Central memory CD8-positive, alpha-beta T cell (primary cell): ENCODE results near the gene MCAM.

Experiments
- ATAC-seq: fragments of 150-1000 bp; cut with Tn5 transposase; replicated peaks from 2 replicates; pipeline ENCODE4 v1.10.0; 2022; ENCODE audit warnings: mild to moderate bottlenecking, moderate FRiP score, moderate number of reproducible peaks; ENCODE audit not compliant: poor library complexity, severe bottlenecking; ENCODE audit errors: extremely low read depth
- DNase-seq, 2 donors: peaks; one replicate each; pipeline ENCODE4 v3.0.0; 2021; ENCODE audit warnings: low spot score in 2 of 2
- H3K27ac Mint-ChIP-seq: one replicate; pipeline ENCODE4 v1.8.0; 2022; ENCODE audit warnings: low read depth, mild to moderate bottlenecking, moderate library complexity, mixed read lengths
- H3K27me3 Mint-ChIP-seq: one replicate; pipeline ENCODE4 v1.8.0; 2022; ENCODE audit warnings: mixed read lengths
- H3K36me3 Mint-ChIP-seq: one replicate; pipeline ENCODE4 v1.8.0; 2022; ENCODE audit warnings: mild to moderate bottlenecking, moderate library complexity, mixed read lengths; ENCODE audit not compliant: insufficient read depth
- H3K4me1 Mint-ChIP-seq: one replicate; pipeline ENCODE4 v1.8.0; 2022; ENCODE audit warnings: mixed read lengths
- H3K4me3 Mint-ChIP-seq: one replicate; pipeline ENCODE4 v1.8.0; 2022; ENCODE audit warnings: mild to moderate bottlenecking, moderate library complexity, mixed read lengths
- H3K9me3 Mint-ChIP-seq: one replicate; pipeline ENCODE4 v1.8.0; 2022; ENCODE audit warnings: mixed read lengths

The MCAM gene

DNA sequence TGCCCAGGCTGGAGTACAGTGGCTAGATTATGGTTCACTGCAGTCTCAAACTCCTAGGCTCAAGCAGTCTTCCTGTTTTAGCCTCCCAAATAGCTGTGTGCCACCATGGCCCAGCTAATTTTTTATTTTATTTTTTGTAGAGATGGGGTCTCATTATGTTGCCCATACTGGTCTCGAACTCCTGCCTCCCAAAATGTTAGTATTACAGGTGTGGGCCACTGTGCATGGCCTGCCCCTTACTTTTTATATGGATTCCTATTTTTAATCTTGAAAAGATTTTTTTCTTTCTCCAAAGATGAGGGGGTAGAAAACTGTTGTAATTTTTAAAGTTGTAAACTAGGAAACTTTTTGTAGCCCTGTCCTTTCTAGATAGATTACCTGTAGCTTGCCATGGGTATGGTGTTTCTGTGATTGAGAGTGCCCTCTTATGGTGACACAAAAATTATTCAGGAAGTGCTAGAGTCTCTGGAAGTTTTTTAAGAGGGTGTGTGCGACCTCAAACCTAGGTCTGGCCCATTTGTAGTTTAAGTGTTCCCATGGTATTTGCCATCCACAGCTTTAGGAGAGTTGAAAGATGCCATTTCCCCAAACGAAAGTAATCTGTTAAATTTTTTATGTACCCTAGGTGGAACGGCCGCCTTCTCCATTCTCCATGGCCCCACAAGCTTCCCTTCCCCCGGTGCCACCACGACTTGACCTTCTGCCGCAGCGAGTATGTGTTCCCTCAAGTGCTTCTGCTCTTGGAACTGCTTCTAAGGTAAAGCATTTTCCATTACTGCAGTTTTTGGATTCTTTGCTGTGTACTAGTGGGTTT, 32.4 kb downstream of the MCAM start:
- no peak overlapping the region for H3K4me3 Mint-ChIP-seq
- H3K27me3 Mint-ChIP-seq, result no peaks in the 10 kb centered on the region
- peak overlapping the region; percentile 19 for H3K27ac Mint-ChIP-seq
- DNase-seq, result no peak
- ATAC-seq, result peak; percentile 77
- H3K9me3 Mint-ChIP-seq, result no peaks in the 10 kb centered on the region
- peaks cover 30% of the 10 kb centered on the region for H3K36me3 Mint-ChIP-seq
- peaks cover 26% of the 10 kb centered on the region for H3K4me1 Mint-ChIP-seq

GRCh38 chr11:119282495-119282894, 34.4 kb downstream of the MCAM start:
- no peak for DNase-seq
- no peaks in the 10 kb centered on the region for H3K9me3 Mint-ChIP-seq
- ATAC-seq, result no peak

DNA sequence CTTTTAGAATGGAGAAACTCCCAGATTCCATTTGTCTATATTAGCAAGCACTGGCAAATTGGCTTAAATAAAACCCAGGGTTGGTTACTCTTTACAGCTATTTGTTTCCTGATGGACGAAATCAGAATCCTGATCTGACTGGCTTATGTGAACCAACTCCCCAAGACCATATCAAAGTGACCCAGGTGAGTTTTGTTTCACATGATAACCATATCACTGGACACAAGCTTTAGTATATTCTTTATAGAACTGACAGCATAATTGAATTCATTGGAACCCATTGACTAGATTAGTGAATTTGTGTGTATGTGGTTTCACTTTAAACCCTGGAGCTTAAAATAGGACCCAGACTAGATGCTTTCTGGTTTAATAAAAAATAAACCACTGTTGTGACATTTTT, 39.3 kb downstream of the MCAM start:
- Mint-ChIP-seq H3K9me3 (no peaks in the 10 kb centered on the region), H3K4me3 (no peak overlapping the region), H3K36me3 (peaks cover 34% of the 10 kb centered on the region), H3K27ac (no peak overlapping the region), H3K27me3 (no peaks in the 10 kb centered on the region), H3K4me1 (peaks cover 7% of the 10 kb centered on the region)
- ATAC-seq (no peak), DNase-seq (no peak)

More at GRCh38 chr11:119282495-119282894, 34.4 kb downstream of the MCAM start:
- peaks cover 26% of the 10 kb centered on the region for H3K4me1 Mint-ChIP-seq
- peaks cover 27% of the 10 kb centered on the region for H3K36me3 Mint-ChIP-seq
- H3K27ac Mint-ChIP-seq, result peak overlapping the region; percentile 0
- H3K27me3 Mint-ChIP-seq, result no peaks in the 10 kb centered on the region
- H3K4me3 Mint-ChIP-seq, result no peak overlapping the region

GRCh38 chr11:119273721-119274120, 43.2 kb downstream of the MCAM start:
- no peak overlapping the region for H3K27ac Mint-ChIP-seq
- H3K4me1 Mint-ChIP-seq, result peaks cover under 1% of the 10 kb centered on the region
- no peak for ATAC-seq
- no peaks in the 10 kb centered on the region for H3K27me3 Mint-ChIP-seq
- no peaks in the 10 kb centered on the region for H3K9me3 Mint-ChIP-seq
- no peak overlapping the region for H3K4me3 Mint-ChIP-seq
- peaks cover 27% of the 10 kb centered on the region for H3K36me3 Mint-ChIP-seq
- no peak for DNase-seq

- H3K9me3 Mint-ChIP-seq, result no peaks in the 10 kb centered on the region
- no peak overlapping the region for H3K4me3 Mint-ChIP-seq
- no peaks in the 10 kb centered on the region for H3K27me3 Mint-ChIP-seq
- DNase-seq (no peak), ATAC-seq (no peak)
- H3K36me3 Mint-ChIP-seq, result peaks cover 5% of the 10 kb centered on the region
- no peak overlapping the region for H3K27ac Mint-ChIP-seq
- peaks cover 35% of the 10 kb centered on the region for H3K4me1 Mint-ChIP-seq
Measured at GRCh38 chr11:119267645-119268044, 49.3 kb downstream of the MCAM start.

DNA sequence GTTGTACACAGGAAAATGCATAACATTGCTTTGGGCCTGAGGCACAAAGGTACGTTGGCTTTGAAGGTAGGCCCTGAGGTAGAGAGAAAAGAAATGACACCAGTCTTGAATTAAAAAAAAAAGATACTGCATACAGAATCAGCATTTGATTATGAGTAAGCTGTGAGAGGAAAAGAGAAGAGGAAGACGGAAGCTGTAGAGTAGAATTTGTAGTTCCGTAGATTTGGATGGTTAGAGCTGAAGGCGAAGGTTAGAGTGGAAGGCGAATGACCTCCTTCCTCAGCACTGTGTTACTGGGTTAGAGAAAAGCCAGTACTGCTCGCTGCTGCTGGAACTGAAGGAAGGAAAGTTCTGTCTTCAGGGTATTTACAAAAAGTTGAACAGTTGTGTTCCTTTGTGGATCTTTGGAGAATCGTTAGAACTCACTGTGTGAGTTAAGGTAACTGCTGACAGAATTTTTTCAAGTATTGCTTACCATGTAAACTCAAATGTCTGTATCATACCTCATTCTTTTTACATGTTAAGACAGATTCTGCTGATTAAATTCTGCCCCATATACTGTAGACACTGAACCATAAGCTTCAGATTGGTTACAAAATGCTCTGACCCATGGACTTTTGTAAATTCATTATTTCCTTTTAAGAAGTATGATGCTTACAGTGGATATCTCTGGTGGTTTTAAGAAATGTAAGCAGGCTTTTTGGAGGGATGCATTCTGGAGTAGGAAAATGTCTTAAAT, 50.2 kb downstream of the MCAM start:
- Mint-ChIP-seq H3K4me1 (peaks cover 35% of the 10 kb centered on the region), H3K27me3 (no peaks in the 10 kb centered on the region), H3K36me3 (no peaks in the 10 kb centered on the region), H3K27ac (peak overlapping the region; percentile 70), H3K9me3 (no peaks in the 10 kb centered on the region), H3K4me3 (no peak overlapping the region)
- ATAC-seq (no peak), DNase-seq (no peak)

GRCh38 chr11:119266063-119266462, 50.9 kb downstream of the MCAM start:
- Mint-ChIP-seq H3K9me3 (no peaks in the 10 kb centered on the region), H3K36me3 (no peaks in the 10 kb centered on the region), H3K4me1 (peaks cover 35% of the 10 kb centered on the region), H3K4me3 (no peak overlapping the region), H3K27me3 (no peaks in the 10 kb centered on the region), H3K27ac (peak overlapping the region; percentile 70)
- DNase-seq (no peak), ATAC-seq (no peak)

DNA sequence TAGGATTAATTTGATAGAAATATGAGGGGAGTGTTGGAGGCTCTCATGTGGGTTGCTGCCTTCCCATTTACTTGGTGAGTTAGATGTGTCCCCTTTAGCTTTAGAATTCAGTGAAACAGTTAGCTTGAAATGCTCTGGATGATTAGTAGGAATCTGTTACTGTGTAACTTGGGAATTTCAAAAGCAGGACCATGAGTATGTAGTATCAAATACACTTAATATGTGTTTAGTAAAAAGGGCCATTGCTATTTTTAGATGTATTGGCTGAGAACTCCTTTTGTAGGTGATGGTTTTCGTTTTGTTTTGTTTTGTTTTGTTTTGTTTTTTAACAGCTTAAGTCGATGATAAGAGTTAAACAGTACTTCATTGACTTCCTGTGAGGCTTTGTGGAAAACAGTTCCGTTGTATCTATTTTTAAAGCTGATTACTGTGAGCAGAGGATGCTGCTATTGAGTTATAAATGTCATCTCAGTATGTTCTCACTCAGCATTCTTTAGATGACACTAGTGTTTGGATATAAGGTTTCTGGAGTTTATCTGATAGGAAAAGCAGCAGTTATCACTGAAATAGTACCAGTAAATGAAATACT, 53.5 kb downstream of the MCAM start:
- peaks cover 54% of the 10 kb centered on the region for H3K4me1 Mint-ChIP-seq
- no peaks in the 10 kb centered on the region for H3K27me3 Mint-ChIP-seq
- ATAC-seq (peak; percentile 87), DNase-seq (no peak)
- H3K9me3 Mint-ChIP-seq, result no peaks in the 10 kb centered on the region
- peaks cover 2% of the 10 kb centered on the region for H3K36me3 Mint-ChIP-seq
- no peak overlapping the region for H3K27ac Mint-ChIP-seq
- no peak overlapping the region for H3K4me3 Mint-ChIP-seq

GRCh38 chr11:119262668-119263351, 54.1 kb downstream of the MCAM start:
- DNase-seq (no peak), ATAC-seq (no peak)
- H3K4me3 Mint-ChIP-seq, result no peak overlapping the region
- peaks cover 54% of the 10 kb centered on the region for H3K4me1 Mint-ChIP-seq
- H3K9me3 Mint-ChIP-seq, result no peaks in the 10 kb centered on the region
- no peaks in the 10 kb centered on the region for H3K27me3 Mint-ChIP-seq
- H3K27ac Mint-ChIP-seq, result no peak overlapping the region
- peaks cover 3% of the 10 kb centered on the region for H3K36me3 Mint-ChIP-seq

DNA sequence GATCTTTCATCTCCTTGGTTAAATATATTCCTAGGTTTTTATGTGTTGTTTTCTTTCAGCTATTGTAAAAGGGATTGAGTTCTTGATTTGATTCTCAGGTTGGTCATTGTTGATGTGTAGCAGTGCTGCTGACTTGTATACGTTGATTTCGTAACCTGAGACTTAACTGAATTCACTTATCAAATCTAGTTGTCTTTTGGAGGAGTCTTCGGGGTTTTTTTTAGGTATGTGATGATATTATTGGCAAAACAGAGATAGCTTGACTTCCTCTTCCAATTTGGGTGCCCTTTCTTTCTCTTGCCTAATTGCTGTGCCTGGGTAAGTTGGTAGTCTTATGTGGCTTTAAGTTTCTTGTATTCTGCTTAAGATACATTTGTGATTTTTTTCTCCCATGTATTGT, 57.9 kb downstream of the MCAM start:
- H3K27ac Mint-ChIP-seq, result no peak overlapping the region
- H3K4me3 Mint-ChIP-seq, result no peak overlapping the region
- no peaks in the 10 kb centered on the region for H3K9me3 Mint-ChIP-seq
- peaks cover 3% of the 10 kb centered on the region for H3K36me3 Mint-ChIP-seq
- ATAC-seq, result no peak
- no peak for DNase-seq
- peaks cover 44% of the 10 kb centered on the region for H3K4me1 Mint-ChIP-seq
- H3K27me3 Mint-ChIP-seq, result no peaks in the 10 kb centered on the region
